Fibroblast of mammary gland (primary cell): ENCODE data around the gene SAT1.

Source experiments
- DNase-seq: peaks from one replicate; pipeline ENCODE4 v3.0.0-alpha.2; 2010; ENCODE audit warnings: low read depth
- H3K4me3 ChIP-seq: 2 replicates; pipeline ENCODE4 v1.5.1; 2011; ENCODE audit warnings: low read depth, mild to moderate bottlenecking, low read length, moderate library complexity; ENCODE audit not compliant: control insufficient read depth
- CTCF ChIP-seq: conservative IDR thresholded peaks from 2 replicates; pipeline ENCODE4 v1.5.1; 2011; ENCODE audit warnings: low read depth, low read length, inconsistent platforms; ENCODE audit not compliant: control insufficient read depth, insufficient read depth

The SAT1 gene

DNA sequence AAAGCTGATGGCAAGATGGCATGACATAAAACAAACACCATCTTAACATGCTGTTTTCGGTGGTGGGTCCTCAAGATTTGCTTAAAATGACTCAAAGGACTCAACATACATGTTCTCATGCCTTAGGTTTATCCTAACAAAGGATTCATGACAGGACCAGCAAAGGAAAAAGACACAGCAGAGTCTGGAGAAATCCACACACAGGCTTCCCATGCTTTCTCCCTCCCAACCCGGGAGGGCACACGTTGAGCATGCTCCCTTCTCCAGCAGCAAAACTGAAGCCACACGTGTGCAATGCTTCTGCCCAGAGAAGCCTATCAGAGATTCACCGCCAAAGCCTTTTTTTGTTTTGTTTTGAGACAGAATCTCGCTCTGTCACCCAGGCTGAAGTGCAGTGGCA, 39.9 kb downstream of the SAT1 start:
- DNase-seq: no peak
- no peak for TF ChIP-seq CTCF
- H3K4me3 ChIP-seq: no peak overlapping the region

- TF ChIP-seq CTCF: no peak
- DNase-seq: no peak
- H3K4me3 ChIP-seq: no peak overlapping the region
Observed at GRCh38 chrX:23825675-23826074, 42.7 kb downstream of the SAT1 start.

- no peak overlapping the region for H3K4me3 ChIP-seq
- DNase-seq: no peak
Observed at GRCh38 chrX:23826216-23826615, 43.2 kb downstream of the SAT1 start.

DNA sequence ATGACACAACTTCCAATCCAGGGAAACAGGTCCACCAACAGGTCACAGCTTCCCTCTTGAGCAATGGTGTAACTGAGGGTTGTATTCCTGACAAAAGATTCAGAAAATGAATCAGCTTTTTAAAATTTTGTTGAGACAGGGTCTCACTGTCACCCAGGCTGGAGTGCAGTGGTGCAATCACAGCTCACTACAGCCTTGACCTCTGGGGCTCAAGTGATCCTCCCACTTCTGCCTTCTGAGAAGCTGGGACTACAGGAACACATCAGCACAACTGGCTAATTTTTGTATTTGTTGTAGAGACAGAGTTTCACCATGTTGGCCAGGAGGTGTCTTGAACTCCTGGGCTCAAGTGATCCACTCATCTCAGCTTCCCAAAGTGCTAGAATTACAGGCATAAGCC, 43.7 kb downstream of the SAT1 start:
- DNase-seq: no peak
- no peak for TF ChIP-seq CTCF
- H3K4me3 ChIP-seq: no peak overlapping the region

More at GRCh38 chrX:23826216-23826615, 43.2 kb downstream of the SAT1 start:
- TF ChIP-seq CTCF: no peak

DNA sequence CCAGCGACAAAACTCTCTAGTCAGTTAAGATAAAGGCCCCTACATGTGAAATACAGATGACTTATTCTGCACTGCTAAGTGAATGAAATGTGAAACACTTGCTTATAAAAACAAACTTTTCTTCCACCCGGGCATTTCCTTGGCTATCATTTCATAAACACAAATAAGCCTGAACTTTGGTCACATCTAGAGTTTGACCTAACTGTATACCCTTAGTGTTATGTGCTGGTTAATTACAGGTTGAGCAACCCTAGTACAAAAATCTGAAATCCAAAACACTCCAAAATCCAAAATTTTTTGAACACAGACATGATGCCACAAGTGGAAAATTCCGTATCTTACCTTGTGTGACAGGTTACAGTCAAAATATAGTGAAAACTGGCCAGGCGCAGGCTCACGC, 45.9 kb downstream of the SAT1 start:
- DNase-seq: no peak
- no peak overlapping the region for H3K4me3 ChIP-seq

DNA sequence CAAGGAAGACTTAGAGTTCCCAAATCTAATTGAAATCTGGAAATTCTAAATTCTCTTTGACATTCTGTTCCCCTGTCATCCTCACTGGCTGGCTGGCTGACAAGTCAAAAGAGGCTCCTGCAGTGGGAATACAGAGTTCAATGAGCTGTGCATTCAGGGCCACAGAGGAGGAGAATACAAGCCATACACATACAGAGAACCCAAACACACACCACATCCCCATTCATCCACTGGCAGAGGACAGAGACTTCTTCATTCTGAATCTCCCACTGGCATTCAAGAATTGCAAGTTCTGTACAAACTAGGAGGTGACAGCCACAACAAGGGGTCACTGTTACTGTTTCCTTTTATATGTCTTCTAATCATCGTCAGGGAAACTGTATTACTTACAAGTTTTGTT, 49.7 kb downstream of the SAT1 start:
- no peak for TF ChIP-seq CTCF
- no peak overlapping the region for H3K4me3 ChIP-seq
- no peak for DNase-seq

More for the DNA sequence above, 45.9 kb downstream of the SAT1 start:
- TF ChIP-seq CTCF: no peak
